OCI-LY3 (cell line): ENCODE measurements around the gene PKIG.

Source experiments
- CTCF ChIP-seq: fragments of 200-600, 300-600 bp; sonication (generic); IDR thresholded peaks from 2 replicates; pipeline ENCODE4 v1.5.1; 2014; ENCODE audit warnings: antibody characterized with exemption, low read length, low read depth
- EZH2phosphoT487 ChIP-seq: fragments of 200-600 bp; shearing (Covaris generic); IDR thresholded peaks from 2 replicates; pipeline ENCODE4 v1.6.1; 2018; ENCODE audit warnings: antibody characterized with exemption, mixed run types, low read depth

- TF ChIP-seq CTCF (no peak), EZH2phosphoT487 (no peak)
These were observed 46.6 kb downstream of the PKIG start for GRCh38 chr20:44629017-44629385.
